Lower leg skin (tissue), 3 donors: Measurements from ENCODE around the gene SEMA7A.

Experiments used
- POLR2A ChIP-seq, 2 donors: fragments of 450-650 bp; IDR thresholded peaks; one replicate each; pipeline ENCODE4 v1.6.1; 2016 to 2017; ENCODE audit warnings: antibody characterized with exemption in 2 of 2, mild to moderate bottlenecking in 1 of 2, moderate library complexity in 1 of 2
- TF ChIP-seq, protein P1 (sequence below), 3 donors: fragments of 450-650 bp; IDR thresholded peaks; one replicate each; pipeline ENCODE4 v1.5.1; 2016; ENCODE audit warnings: antibody characterized with exemption in 3 of 3, mild to moderate bottlenecking in 3 of 3, moderate library complexity in 2 of 3

DNA sequence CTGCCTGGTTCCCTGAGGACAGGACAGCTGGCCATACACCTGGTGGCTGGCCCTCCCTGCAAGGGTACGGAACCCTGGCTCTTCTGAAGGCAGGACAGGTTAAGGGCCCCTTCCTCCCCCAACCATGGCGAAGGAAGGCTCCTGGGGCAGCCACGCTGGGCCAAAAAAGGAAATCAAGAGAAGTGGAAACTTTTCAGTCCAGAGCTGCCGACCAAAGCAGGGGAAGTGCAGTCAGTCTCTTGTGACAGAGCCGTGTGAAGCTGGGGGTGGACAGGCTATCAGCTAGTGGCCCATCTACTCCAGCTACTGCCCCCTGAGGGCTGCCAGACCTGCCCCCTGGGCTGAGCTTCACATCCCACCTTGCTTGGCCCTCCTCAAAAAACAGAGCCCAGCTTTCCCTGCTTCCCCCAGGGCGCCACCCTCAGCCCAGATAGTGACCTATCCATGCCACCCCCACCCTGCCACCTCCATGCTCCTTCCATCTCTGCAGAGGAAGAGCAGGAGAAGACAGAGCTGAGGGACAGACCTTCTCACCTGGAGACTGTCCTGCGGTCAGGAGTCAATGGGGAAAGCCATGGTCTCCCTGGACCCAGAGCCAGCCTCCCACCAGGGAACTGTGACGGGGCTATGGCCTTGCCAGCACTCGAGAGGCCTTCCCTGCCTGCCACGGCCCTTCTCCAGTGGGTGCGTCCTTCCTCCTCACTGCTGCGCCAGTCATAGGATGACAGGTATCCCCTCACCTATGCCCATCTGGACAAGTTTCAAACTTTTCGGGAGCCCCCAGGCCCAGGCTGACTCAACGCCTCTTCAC is 4.6 kb downstream of the SEMA7A start:
- TF ChIP-seq POLR2A (IDR thresholded peaks at IDR 0.05): no peak
- TF ChIP-seq, protein P1, sequence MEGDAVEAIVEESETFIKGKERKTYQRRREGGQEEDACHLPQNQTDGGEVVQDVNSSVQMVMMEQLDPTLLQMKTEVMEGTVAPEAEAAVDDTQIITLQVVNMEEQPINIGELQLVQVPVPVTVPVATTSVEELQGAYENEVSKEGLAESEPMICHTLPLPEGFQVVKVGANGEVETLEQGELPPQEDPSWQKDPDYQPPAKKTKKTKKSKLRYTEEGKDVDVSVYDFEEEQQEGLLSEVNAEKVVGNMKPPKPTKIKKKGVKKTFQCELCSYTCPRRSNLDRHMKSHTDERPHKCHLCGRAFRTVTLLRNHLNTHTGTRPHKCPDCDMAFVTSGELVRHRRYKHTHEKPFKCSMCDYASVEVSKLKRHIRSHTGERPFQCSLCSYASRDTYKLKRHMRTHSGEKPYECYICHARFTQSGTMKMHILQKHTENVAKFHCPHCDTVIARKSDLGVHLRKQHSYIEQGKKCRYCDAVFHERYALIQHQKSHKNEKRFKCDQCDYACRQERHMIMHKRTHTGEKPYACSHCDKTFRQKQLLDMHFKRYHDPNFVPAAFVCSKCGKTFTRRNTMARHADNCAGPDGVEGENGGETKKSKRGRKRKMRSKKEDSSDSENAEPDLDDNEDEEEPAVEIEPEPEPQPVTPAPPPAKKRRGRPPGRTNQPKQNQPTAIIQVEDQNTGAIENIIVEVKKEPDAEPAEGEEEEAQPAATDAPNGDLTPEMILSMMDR (IDR thresholded peaks at IDR 0.05): no peak
